ENCODE data around the gene KIAA0513.

The KIAA0513 gene

DNA sequence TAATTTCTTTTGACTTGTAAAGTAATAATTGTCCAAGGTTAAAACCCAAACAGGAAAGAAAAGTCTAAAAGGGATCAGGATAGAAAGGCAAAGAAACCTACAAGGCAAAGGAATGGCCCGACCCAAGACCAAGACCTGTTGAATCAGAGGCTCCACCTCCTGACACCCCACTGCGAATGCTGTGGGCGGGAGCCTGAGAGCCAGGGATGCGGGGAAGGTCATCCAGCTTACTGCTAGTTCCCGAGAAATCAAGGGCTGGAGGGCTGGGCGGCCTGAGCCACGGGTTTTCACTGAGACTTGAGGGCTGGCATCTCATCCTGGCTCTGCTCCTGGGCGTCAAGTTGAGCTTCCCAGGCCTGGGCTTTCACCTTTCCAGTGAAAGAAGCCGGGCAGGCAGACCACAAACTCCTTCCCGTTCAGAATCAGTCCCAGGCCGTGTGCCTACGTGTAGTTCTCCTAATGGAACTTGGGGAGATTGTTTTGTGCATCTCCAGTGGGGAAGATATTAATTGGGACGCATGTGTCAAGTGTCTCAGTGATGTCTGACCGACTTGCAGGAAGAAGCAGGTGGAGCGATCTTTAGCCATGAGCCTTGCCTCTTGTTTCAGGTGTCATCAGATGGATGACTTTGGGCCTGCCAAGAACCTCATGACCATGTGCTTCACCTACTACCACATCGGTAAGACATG lies 47.8 kb downstream of the KIAA0513 start:
- TF ChIP-seq, protein P1, sequence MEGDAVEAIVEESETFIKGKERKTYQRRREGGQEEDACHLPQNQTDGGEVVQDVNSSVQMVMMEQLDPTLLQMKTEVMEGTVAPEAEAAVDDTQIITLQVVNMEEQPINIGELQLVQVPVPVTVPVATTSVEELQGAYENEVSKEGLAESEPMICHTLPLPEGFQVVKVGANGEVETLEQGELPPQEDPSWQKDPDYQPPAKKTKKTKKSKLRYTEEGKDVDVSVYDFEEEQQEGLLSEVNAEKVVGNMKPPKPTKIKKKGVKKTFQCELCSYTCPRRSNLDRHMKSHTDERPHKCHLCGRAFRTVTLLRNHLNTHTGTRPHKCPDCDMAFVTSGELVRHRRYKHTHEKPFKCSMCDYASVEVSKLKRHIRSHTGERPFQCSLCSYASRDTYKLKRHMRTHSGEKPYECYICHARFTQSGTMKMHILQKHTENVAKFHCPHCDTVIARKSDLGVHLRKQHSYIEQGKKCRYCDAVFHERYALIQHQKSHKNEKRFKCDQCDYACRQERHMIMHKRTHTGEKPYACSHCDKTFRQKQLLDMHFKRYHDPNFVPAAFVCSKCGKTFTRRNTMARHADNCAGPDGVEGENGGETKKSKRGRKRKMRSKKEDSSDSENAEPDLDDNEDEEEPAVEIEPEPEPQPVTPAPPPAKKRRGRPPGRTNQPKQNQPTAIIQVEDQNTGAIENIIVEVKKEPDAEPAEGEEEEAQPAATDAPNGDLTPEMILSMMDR (IDR thresholded peaks at IDR 0.05; ENCODE audit: unreplicated experiment in 3 of 3), result no peak
- H3K4me1 Mint-ChIP-seq, result peaks cover 32% of the 10 kb centered on the region
- H3K36me3 Mint-ChIP-seq (ENCODE audit: low read depth), result peaks cover 24% of the 10 kb centered on the region
- no peak overlapping the region for H3K27ac Mint-ChIP-seq
- no peak overlapping the region for H3K4me3 Mint-ChIP-seq
- no peaks in the 10 kb centered on the region for H3K9me3 Mint-ChIP-seq
- H3K27me3 Mint-ChIP-seq (ENCODE audit: low read depth), result no peaks in the 10 kb centered on the region

DNA sequence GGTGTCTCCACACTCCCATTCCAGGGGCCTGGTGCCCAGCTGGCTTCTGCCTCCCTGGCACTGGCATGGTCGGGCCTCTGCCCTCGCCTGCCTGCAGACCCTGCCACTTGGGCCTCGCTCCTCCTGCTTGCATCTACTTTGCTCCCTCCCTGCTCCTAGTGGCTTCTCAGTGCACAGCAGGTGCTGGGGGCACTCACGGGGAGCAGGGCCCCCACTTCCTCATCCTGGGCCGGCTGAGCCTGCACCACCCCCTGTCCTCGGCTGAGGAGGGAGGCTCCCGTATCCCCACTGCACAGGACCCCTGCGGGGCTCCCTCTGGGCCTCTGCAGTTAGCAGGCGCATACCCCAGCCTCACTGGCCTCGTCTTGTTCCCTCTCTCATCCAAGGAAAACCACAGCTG lies 49.4 kb downstream of the KIAA0513 start:
- H3K9me3 Mint-ChIP-seq, result no peaks in the 10 kb centered on the region

GRCh38 chr16:85077576-85078125 lies 50.1 kb downstream of the KIAA0513 start:
- Mint-ChIP-seq H3K27ac (no peak overlapping the region), H3K4me1 (peaks cover 25% of the 10 kb centered on the region), H3K4me3 (no peak overlapping the region), H3K36me3 (ENCODE audit: low read depth) (peaks cover 20% of the 10 kb centered on the region), H3K27me3 (ENCODE audit: low read depth) (peaks cover 5% of the 10 kb centered on the region), H3K9me3 (no peaks in the 10 kb centered on the region)
- TF ChIP-seq, protein P1 (IDR thresholded peaks at IDR 0.05; ENCODE audit: unreplicated experiment in 3 of 3), result no peak

More for the DNA sequence above, 49.4 kb downstream of the KIAA0513 start:
- H3K36me3 Mint-ChIP-seq (ENCODE audit: low read depth), result peaks cover 20% of the 10 kb centered on the region
- TF ChIP-seq, protein P1 (IDR thresholded peaks at IDR 0.05; ENCODE audit: unreplicated experiment in 3 of 3), result no peak
- peaks cover 26% of the 10 kb centered on the region for H3K4me1 Mint-ChIP-seq
- no peaks in the 10 kb centered on the region for H3K27me3 Mint-ChIP-seq (ENCODE audit: low read depth)
- H3K4me3 Mint-ChIP-seq, result no peak overlapping the region
- H3K27ac Mint-ChIP-seq, result no peak overlapping the region

GRCh38 chr16:85078226-85078625 lies 50.6 kb downstream of the KIAA0513 start:
- no peak overlapping the region for H3K4me3 Mint-ChIP-seq
- peaks cover 23% of the 10 kb centered on the region for H3K4me1 Mint-ChIP-seq
- TF ChIP-seq, protein P1 (IDR thresholded peaks at IDR 0.05; ENCODE audit: unreplicated experiment in 3 of 3), result no peak
- peaks cover 8% of the 10 kb centered on the region for H3K27me3 Mint-ChIP-seq (ENCODE audit: low read depth)
- no peaks in the 10 kb centered on the region for H3K9me3 Mint-ChIP-seq
- H3K36me3 Mint-ChIP-seq (ENCODE audit: low read depth), result peaks cover 20% of the 10 kb centered on the region
- H3K27ac Mint-ChIP-seq, result no peak overlapping the region

GRCh38 chr16:85078952-85079351 lies 51.4 kb downstream of the KIAA0513 start:
- Mint-ChIP-seq H3K27ac (no peak overlapping the region), H3K4me1 (peaks cover 29% of the 10 kb centered on the region), H3K4me3 (no peak overlapping the region), H3K9me3 (no peaks in the 10 kb centered on the region), H3K27me3 (ENCODE audit: low read depth) (peaks cover 14% of the 10 kb centered on the region), H3K36me3 (ENCODE audit: low read depth) (peaks cover 20% of the 10 kb centered on the region)
- TF ChIP-seq, protein P1 (IDR thresholded peaks at IDR 0.05; ENCODE audit: unreplicated experiment in 3 of 3), result no peak
